HepG2 (cell line): Measurements from ENCODE around the gene SS18L1. TPM values are rescaled to one million over a fixed set of nuclear protein-coding genes. Genes with fewer than 3 reads are reported as not detected.

ENCODE experiments used
- CEBPB ChIP-seq: IDR thresholded peaks from 2 replicates; pipeline ENCODE4 v1.6.1; 2011; ENCODE audit warnings: low read depth, low read length, improper control_type of control experiment, borderline replicate concordance
- DMAP1 ChIP-seq: IDR thresholded peaks from 2 replicates; pipeline ENCODE4 v1.6.1; 2016
- FOXC1 ChIP-seq: sonication (generic); formaldehyde crosslinking; IDR thresholded peaks from 2 replicates; pipeline ENCODE4 v1.8.0; 2022; ENCODE audit warnings: mild to moderate bottlenecking, missing genetic modification reagents, borderline replicate concordance
- JDP2 ChIP-seq: sonication (generic); formaldehyde crosslinking; IDR thresholded peaks from 2 replicates; pipeline ENCODE4 v1.8.1; 2022; ENCODE audit warnings: missing genetic modification reagents, borderline replicate concordance
- LBX2 ChIP-seq: sonication (generic); formaldehyde crosslinking; IDR thresholded peaks from 2 replicates; pipeline ENCODE4 v1.5.0; 2020; ENCODE audit warnings: missing genetic modification reagents, mild to moderate bottlenecking, borderline replicate concordance
- MTF2 ChIP-seq: sonication (generic); formaldehyde crosslinking; IDR thresholded peaks from 2 replicates; pipeline ENCODE4 v1.5.0; 2020; ENCODE audit warnings: missing genetic modification reagents, borderline replicate concordance
- MXD1 ChIP-seq: sonication (generic); formaldehyde crosslinking; IDR thresholded peaks from 2 replicates; pipeline ENCODE4 v1.4.0; 2020; ENCODE audit warnings: mild to moderate bottlenecking, missing genetic modification reagents
- MXI1 ChIP-seq: IDR thresholded peaks from 3 replicates; pipeline ENCODE4 v1.6.1; 2012; ENCODE audit warnings: low read depth, low read length, inconsistent platforms, borderline replicate concordance
- NCOA5 ChIP-seq: sonication (generic); formaldehyde crosslinking; IDR thresholded peaks from 2 replicates; pipeline ENCODE4 v1.4.0; 2020; ENCODE audit warnings: missing genetic modification reagents
- NFYB ChIP-seq: sonication (generic); formaldehyde crosslinking; IDR thresholded peaks from 2 replicates; pipeline ENCODE4 v1.4.0; 2020; ENCODE audit warnings: missing genetic modification reagents
- NR2C2 ChIP-seq: sonication (generic); formaldehyde crosslinking; IDR thresholded peaks from 2 replicates; pipeline ENCODE4 v1.4.0; 2020; ENCODE audit warnings: missing genetic modification reagents, mild to moderate bottlenecking, moderate library complexity, borderline replicate concordance
- PAXIP1 ChIP-seq: sonication (generic); formaldehyde crosslinking; conservative IDR thresholded peaks from 2 replicates; pipeline ENCODE4 v1.4.0; 2020; ENCODE audit warnings: mild to moderate bottlenecking, missing genetic modification reagents, moderate library complexity
- PITX1 ChIP-seq: sonication (generic); formaldehyde crosslinking; IDR thresholded peaks from 2 replicates; pipeline ENCODE4 v1.5.1; 2020; ENCODE audit warnings: mild to moderate bottlenecking, missing genetic modification reagents
- ZNF746 ChIP-seq: sonication (generic); formaldehyde crosslinking; IDR thresholded peaks from 2 replicates; pipeline ENCODE4 v1.8.0; 2022; ENCODE audit warnings: mild to moderate bottlenecking, missing genetic modification reagents
- ZSCAN25 ChIP-seq: sonication (generic); formaldehyde crosslinking; IDR thresholded peaks from 2 replicates; pipeline ENCODE4 v1.8.0; 2022; ENCODE audit warnings: mild to moderate bottlenecking, missing genetic modification reagents
- polyA plus RNA-seq, 8 experiments: library from polyadenylated mRNA; depleted of rRNA in 3 of 8; stranded (reverse) in 7 of 8; unstranded in 1 of 8; fragments of >200 nt; fragmentation: Illumina TruSeq in 4 of 8; extraction: Trizol in 4 of 8; gene quantifications; 2 replicates each; pipeline versions ENCODE4 v1.2.1 to v1.2.3, GENCODE V29; 2011 to 2016; ENCODE audit warnings: low read depth in 4 of 8, missing spikeins in 1 of 8, mixed read lengths in 1 of 8; ENCODE audit not compliant: insufficient read depth in 1 of 8
- total RNA-seq, 5 experiments: library from RNA; depleted of rRNA; stranded (reverse); fragments of >200 nt; fragmentation: Illumina TruSeq; extraction: Trizol; gene quantifications; 2 replicates each; pipeline ENCODE4 v1.2.3, GENCODE V29; 2016; ENCODE audit warnings: low read depth in 1 of 5
- TF ChIP-seq, protein P1 (sequence below), 2 experiments: IDR thresholded peaks; 2 replicates each; pipeline ENCODE4 v1.6.1; 2011 to 2012; ENCODE audit warnings: low read length in 2 of 2, borderline replicate concordance in 1 of 2, low read depth in 1 of 2, mild to moderate bottlenecking in 1 of 2, moderate library complexity in 1 of 2
- TF ChIP-seq, protein P2 (sequence below): sonication (generic); formaldehyde crosslinking; IDR thresholded peaks from 2 replicates; pipeline ENCODE4 v1.4.0; 2020; ENCODE audit warnings: missing genetic modification reagents
- TF ChIP-seq, protein P3 (sequence below): sonication (generic); formaldehyde crosslinking; IDR thresholded peaks from 2 replicates; pipeline ENCODE4 v1.9.0; 2022; ENCODE audit warnings: low read depth, missing genetic modification reagents

SS18L1 gene
- total and polyA plus RNA-seq, 2 of the 13 experiments (the other 11 are each of a cell fraction or from before 2014, with no cell fraction given) = 17.8 to 27.6 TPM

GRCh38 chr20:62209850-62210495, 66.4 kb downstream of the SS18L1 start (continued):
- TF ChIP-seq PAXIP1 (CRISPR knock-in tag) (no peak), ZSCAN25 (CRISPR knock-in tag) (no peak), JDP2 (CRISPR knock-in tag) (no peak), NR2C2 (CRISPR knock-in tag) (0 out of 2 replicates have a peak, but pooled peaks have one; percentile 26), DMAP1 (CRISPR knock-in tag) (no peak), PITX1 (no peak), MTF2 (CRISPR knock-in tag) (peak; percentile 68; the same call in 1 of the 2 replicates), MXD1 (no peak), NCOA5 (CRISPR knock-in tag) (no peak), ZNF746 (CRISPR knock-in tag) (0 out of 2 replicates have a peak, but pooled peaks have one; percentile 3), NFYB (no peak), LBX2 (CRISPR knock-in tag) (no peak), CEBPB (no peak), MXI1 (no peak), FOXC1 (CRISPR knock-in tag) (0 out of 2 replicates have a peak, but pooled peaks have one; percentile 12)
- TF ChIP-seq, protein P1, sequence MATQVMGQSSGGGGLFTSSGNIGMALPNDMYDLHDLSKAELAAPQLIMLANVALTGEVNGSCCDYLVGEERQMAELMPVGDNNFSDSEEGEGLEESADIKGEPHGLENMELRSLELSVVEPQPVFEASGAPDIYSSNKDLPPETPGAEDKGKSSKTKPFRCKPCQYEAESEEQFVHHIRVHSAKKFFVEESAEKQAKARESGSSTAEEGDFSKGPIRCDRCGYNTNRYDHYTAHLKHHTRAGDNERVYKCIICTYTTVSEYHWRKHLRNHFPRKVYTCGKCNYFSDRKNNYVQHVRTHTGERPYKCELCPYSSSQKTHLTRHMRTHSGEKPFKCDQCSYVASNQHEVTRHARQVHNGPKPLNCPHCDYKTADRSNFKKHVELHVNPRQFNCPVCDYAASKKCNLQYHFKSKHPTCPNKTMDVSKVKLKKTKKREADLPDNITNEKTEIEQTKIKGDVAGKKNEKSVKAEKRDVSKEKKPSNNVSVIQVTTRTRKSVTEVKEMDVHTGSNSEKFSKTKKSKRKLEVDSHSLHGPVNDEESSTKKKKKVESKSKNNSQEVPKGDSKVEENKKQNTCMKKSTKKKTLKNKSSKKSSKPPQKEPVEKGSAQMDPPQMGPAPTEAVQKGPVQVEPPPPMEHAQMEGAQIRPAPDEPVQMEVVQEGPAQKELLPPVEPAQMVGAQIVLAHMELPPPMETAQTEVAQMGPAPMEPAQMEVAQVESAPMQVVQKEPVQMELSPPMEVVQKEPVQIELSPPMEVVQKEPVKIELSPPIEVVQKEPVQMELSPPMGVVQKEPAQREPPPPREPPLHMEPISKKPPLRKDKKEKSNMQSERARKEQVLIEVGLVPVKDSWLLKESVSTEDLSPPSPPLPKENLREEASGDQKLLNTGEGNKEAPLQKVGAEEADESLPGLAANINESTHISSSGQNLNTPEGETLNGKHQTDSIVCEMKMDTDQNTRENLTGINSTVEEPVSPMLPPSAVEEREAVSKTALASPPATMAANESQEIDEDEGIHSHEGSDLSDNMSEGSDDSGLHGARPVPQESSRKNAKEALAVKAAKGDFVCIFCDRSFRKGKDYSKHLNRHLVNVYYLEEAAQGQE (IDR thresholded peaks at IDR 0.05; ENCODE audit: borderline replicate concordance in 1 of 2, low read depth in 1 of 2, low read length in 2 of 2) = no peak
- TF ChIP-seq, protein P2, sequence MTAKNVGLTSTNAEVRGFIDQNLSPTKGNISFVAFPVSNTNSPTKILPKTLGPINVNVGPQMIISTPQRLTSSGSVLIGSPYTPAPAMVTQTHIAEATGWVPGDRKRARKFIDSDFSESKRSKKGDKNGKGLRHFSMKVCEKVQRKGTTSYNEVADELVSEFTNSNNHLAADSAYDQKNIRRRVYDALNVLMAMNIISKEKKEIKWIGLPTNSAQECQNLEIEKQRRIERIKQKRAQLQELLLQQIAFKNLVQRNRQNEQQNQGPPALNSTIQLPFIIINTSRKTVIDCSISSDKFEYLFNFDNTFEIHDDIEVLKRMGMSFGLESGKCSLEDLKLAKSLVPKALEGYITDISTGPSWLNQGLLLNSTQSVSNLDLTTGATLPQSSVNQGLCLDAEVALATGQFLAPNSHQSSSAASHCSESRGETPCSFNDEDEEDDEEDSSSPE (CRISPR knock-in tag) = no peak
- TF ChIP-seq, protein P3, sequence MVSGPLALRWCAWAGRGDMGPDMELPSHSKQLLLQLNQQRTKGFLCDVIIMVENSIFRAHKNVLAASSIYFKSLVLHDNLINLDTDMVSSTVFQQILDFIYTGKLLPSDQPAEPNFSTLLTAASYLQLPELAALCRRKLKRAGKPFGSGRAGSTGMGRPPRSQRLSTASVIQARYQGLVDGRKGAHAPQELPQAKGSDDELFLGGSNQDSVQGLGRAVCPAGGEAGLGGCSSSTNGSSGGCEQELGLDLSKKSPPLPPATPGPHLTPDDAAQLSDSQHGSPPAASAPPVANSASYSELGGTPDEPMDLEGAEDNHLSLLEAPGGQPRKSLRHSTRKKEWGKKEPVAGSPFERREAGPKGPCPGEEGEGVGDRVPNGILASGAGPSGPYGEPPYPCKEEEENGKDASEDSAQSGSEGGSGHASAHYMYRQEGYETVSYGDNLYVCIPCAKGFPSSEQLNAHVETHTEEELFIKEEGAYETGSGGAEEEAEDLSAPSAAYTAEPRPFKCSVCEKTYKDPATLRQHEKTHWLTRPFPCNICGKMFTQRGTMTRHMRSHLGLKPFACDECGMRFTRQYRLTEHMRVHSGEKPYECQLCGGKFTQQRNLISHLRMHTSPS (CRISPR knock-in tag) = no peak
